Stimulated activated CD4-positive, alpha-beta T cell treated with anti-CD3 and anti-CD28 coated beads, TNF-alpha, amount 100 ng/mL, for 24 hours (primary cell): Measurements from ENCODE around the gene OR5AC2.
A peak's percentile ranks its signal among the peaks of the same experiment; 100 is the strongest.

Experiments used
- DNase-seq, 3 experiments: peaks; one replicate each; pipeline ENCODE4 v3.0.0-alpha.2; 2020; ENCODE audit warnings: low read depth in 3 of 3

OR5AC2 gene

GRCh38 chr3:98086873-98087272, at the start of gene OR5AC2:
Gene OR5AC2, plus strand, starts transcription at chr3:98087173. Its CDS starts 0 bp downstream, at chr3:98087173.
- no peak for DNase-seq

GRCh38 chr3:98038286-98038685, 48.7 kb upstream of the OR5AC2 start:
- no peak for DNase-seq

DNA sequence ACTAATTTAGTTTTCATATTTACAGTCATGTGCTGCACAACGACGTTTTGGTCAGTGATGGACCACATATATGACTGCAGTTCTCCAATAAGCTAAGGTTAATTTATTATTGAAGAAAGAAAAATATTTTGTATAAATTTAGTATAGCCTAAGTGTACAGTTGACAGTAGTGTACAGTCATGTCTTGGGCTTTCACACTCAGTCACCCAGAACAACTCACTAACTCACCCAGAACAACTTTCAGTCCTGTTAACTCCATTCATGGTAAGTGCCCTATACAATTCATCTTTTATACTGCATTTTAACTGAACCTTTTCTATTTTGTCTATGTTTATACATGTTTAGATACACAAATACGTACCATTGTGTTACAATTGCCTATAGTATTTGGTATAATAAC, 48.1 kb upstream of the OR5AC2 start:
- no peak for DNase-seq

GRCh38 chr3:98039322-98040024, 47.5 kb upstream of the OR5AC2 start:
- DNase-seq, result peak; percentile 48 to 62 (median 51)

DNA sequence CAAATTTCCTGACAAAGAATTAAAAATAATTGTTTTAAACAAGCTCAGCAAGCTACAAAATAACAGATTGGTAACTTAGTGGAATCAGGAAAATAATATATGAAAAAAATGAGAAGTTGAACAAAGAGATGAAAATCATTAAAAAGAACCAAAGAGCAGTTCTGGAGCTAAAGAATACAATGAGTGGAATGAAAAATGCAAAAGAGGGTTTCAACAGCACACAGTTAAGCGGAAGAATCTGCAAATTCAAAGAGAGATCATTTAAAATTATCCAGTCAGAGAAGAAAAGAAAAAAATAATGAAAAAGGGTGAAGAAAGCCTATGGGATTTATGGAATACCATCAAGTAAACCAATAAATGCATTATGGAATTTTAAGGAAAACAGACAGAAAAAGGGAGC, 45.6 kb upstream of the OR5AC2 start:
- DNase-seq, result no peak

- DNase-seq, result no peak
These were observed 38.4 kb upstream of the OR5AC2 start for GRCh38 chr3:98048586-98048985.

DNA sequence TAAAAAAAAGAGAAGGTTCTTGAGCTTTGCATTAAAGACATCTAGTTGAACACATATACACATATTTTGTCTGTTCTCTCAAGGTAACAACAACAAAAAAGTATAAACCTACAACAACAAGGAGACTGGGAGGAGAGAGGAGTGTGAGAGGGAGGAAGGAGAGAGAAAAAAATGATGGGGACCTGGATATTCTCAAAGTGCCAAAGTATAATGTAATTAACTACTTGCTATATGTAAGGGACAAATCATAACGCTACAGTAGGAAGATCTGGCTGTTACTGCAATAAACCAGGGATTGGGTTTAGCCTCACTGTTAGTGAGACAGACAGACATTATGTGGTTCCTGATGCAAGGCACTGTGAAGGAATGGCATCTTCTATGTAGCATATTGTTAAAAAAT, 37.7 kb upstream of the OR5AC2 start:
- DNase-seq, result no peak

DNA sequence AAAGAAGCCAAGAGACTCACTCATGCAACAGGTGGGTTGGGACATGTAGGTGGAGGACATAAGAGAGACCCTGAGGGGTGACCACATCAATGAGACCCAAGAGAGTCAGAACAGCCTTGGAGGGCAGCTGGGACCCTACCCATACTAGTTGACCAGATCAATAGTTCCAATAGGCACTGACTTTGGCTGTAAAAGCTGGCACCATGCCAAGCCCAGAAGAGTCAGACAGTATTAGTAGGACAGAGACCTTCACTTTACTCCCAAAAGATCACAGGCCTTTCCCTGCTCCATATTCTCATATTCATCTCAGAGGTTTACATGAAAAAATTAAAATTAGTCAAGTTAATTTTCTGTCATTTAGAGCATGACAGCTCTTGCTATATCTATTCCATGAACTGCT, 30.9 kb upstream of the OR5AC2 start:
- no peak for DNase-seq

GRCh38 chr3:98057631-98058030, 29.3 kb upstream of the OR5AC2 start:
- no peak for DNase-seq

- no peak for DNase-seq
These were observed 28.6 kb upstream of the OR5AC2 start for GRCh38 chr3:98058244-98058960.

- no peak for DNase-seq
These were observed 18.1 kb upstream of the OR5AC2 start for GRCh38 chr3:98068824-98069223.

DNA sequence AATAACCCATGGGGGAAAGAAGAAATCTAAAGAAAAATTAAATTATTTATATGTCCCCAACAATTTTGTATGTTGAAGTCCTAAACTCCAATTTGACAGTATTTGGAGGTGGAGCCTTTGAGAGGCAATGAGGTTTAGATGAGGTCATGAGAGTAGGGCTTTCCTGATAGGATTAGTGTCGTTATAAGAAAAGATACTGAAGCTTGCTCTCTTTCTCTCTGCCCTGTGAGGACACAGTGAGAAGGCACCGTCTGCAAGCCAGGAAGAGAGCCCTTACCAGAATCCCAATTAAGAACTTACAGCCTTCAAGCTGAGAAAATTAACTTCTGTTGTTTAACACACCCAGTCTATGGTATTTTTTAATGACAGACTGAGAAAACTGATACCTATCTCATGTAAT, 16.1 kb upstream of the OR5AC2 start:
- no peak for DNase-seq

- no peak for DNase-seq
These were observed 13.5 kb upstream of the OR5AC2 start for GRCh38 chr3:98073486-98073885.

- no peak for DNase-seq
These were observed 8.9 kb downstream of the OR5AC2 start for GRCh38 chr3:98095882-98096281.

GRCh38 chr3:98099848-98100247, 12.9 kb downstream of the OR5AC2 start:
- DNase-seq, result no peak

DNA sequence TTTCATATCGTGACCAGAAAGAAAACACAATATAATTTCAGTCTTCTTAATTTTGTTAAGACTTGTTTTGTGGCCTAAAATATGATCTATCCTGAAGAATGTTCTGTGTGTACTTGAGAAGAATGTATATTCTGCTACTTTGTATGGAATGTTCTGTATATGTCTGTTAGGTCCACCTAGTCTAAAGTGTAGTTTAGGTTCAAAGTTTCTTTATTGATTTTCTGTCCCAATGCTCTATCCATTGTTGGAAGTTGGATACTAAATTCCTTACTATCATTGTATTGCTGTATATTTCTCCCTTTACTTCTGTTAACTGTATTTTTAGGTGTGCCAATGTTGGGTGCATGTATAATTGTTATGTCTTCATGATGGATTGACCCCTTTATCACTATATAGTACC, 21.2 kb downstream of the OR5AC2 start:
- DNase-seq, result no peak

- DNase-seq, result no peak
These were observed 23.0 kb downstream of the OR5AC2 start for GRCh38 chr3:98109807-98110549.

DNA sequence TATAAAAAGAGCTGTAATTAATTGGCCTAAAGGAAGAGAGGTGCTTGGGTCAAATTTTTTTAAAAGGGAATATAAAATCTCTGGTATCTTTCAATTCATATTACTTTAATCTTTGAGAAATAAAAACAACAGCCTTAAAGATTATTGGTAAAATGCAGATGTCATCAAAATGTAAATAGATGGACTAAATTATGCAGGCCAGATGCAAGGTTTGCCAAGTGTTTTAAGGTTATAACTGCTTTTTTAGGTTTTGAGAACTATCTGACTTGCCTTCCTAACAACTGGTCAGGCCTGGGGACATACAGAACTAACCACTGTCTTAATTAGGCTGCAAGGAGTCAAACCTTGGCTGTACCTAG, 23.6 kb downstream of the OR5AC2 start:
- DNase-seq, result no peak

DNA sequence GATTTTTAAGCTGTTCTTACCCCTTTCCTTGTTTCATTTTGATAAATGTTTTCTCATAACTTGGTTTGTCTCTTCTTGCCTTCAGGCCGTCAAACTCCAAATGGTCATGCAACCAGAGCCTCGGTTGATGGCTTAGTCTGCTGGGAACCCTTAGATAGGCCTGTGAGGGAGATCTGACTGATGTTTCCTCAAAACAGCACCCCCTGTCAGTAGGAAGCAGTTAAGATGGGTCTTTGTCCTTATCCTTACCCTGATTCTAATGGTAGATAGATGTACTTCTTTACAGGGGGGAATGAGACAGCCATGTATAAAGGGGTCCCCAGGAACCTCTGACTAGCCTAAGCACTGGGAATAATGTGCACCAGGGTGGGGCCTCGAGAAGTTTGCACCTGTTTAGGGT, 27.3 kb downstream of the OR5AC2 start:
- DNase-seq, result no peak

DNA sequence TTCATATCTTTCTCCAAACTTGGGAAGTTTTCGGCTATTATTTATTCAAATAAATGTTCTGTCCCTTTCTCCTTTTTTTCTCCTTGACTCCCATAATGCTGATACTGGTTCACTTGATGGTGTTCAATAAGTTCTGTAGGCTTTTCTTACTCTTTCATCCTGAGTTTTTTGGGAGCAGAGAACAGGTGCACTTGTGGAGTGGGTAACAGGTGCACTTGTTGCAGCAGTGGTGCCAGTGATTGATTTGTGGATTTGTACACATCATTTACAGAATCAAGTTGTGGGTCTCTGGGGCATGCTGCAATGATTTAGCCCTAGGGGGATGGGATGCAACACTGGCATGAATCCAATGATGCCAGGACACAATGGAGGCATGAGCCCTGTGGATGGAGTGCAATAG, 28.7 kb downstream of the OR5AC2 start:
- no peak for DNase-seq

DNA sequence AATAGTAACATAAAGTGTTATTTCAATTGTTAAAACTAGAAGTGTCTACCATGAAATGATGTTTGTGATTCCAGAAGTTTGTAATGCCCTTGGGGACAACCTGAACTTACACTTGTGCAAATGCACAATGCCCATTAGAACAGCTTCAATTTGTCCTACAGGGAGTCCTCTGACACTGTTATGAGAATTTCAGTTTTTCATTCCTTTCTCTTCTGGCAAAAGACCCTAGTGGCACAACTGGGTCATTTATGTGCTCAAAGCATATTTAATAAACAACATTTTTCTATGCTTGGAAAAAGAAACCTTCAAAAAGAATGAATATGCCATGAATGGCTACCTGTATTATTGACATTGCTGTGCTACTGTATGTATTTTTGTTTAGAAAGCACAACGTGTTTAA, 43.4 kb downstream of the OR5AC2 start, which contains the start of gene OR5H1:
Gene OR5H1 (plus strand): TSS at position 301 of the 400 bp plus-strand sequence. CDS start 1,977 bp downstream, outside the sequence.
- DNase-seq, result no peak

DNA sequence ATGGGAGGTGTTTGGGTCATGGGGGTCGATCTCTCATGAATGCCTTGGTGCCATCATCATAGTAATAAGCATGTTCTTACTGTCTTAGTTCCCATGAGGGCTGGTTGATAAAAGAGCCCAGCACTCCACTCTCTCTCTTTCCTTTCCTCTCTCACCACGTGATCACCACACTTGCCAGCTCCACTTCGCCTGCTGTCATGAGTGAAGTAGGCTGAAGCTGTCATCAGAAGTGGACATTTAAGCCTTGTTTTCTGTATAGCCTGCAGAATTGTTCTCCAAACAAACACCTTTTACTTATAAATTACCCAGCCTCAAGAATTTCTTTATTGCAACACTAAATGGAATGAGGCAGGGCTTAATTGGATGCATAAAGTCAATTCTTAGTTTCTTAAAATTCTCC, 49.7 kb downstream of the OR5AC2 start:
- no peak for DNase-seq
